Loucy (cell line): ENCODE results near the gene ZDHHC22.

Experiments
- H2AFZ ChIP-seq: fragments of 200-600 bp; sonication (generic); 2 replicates; pipeline ENCODE4 v1.6.0; 2016; ENCODE audit warnings: antibody characterized with exemption, mild to moderate bottlenecking, low read length, moderate library complexity
- H3F3A ChIP-seq: fragments of 200-600 bp; 2 replicates; pipeline ENCODE4 v1.6.0; 2016; ENCODE audit warnings: antibody characterized with exemption, low read depth, mild to moderate bottlenecking
- H3K27me3 ChIP-seq: fragments of 200-600 bp; sonication (generic); 2 replicates; pipeline ENCODE4 v1.6.1; 2014; ENCODE audit warnings: low read length, mild to moderate bottlenecking; ENCODE audit not compliant: insufficient read depth, poor library complexity, severe bottlenecking
- H3K36me3 ChIP-seq: fragments of 200-600 bp; sonication (generic); 2 replicates; pipeline ENCODE4 v1.6.1; 2016; ENCODE audit warnings: low read length; ENCODE audit not compliant: insufficient read depth
- H3K4me1 ChIP-seq: fragments of 200-600 bp; sonication (generic); 2 replicates; pipeline ENCODE4 v1.5.1; 2014; ENCODE audit warnings: low read length, mild to moderate bottlenecking; ENCODE audit not compliant: insufficient read depth, poor library complexity, severe bottlenecking
- H3K4me2 ChIP-seq: fragments of 200-600 bp; sonication (generic); 2 replicates; pipeline ENCODE4 v1.6.0; 2014; ENCODE audit warnings: antibody characterized with exemption, low read length, low read depth, mild to moderate bottlenecking; ENCODE audit not compliant: poor library complexity, severe bottlenecking
- H3K4me3 ChIP-seq: fragments of 200-600 bp; sonication (generic); 2 replicates; pipeline ENCODE4 v1.5.1; 2014; ENCODE audit warnings: low read length, mild to moderate bottlenecking, mixed read lengths; ENCODE audit not compliant: poor library complexity, severe bottlenecking
- H3K79me2 ChIP-seq: fragments of 200-600 bp; sonication (generic); 2 replicates; pipeline ENCODE4 v1.6.1; 2014; ENCODE audit warnings: low read length; ENCODE audit not compliant: insufficient read depth
- H3K9ac ChIP-seq: fragments of 200-600 bp; sonication (generic); 2 replicates; pipeline ENCODE4 v1.6.0; 2014; ENCODE audit warnings: mild to moderate bottlenecking, low read depth, low read length, moderate library complexity; ENCODE audit not compliant: poor library complexity, severe bottlenecking
- H3K9me2 ChIP-seq: fragments of 200-600 bp; sonication (generic); replicated peaks from 2 replicates; pipeline ENCODE4 v1.6.1; 2016; ENCODE audit warnings: low read depth, low read length, mixed read lengths
- H3K9me3 ChIP-seq: fragments of 200-600 bp; sonication (generic); 2 replicates; pipeline ENCODE4 v1.6.1; 2014; ENCODE audit warnings: mild to moderate bottlenecking, antibody characterized with exemption, low read length, low read depth; ENCODE audit not compliant: insufficient read depth
- H4K20me1 ChIP-seq: fragments of 200-600 bp; sonication (generic); 2 replicates; pipeline ENCODE4 v1.6.0; 2014; ENCODE audit warnings: antibody characterized with exemption, low read length, mild to moderate bottlenecking; ENCODE audit not compliant: insufficient read depth, poor library complexity, severe bottlenecking
- EZH2phosphoT487 ChIP-seq: fragments of 200-600 bp; IDR thresholded peaks from 2 replicates; pipeline ENCODE4 v1.6.1; 2018; ENCODE audit warnings: antibody characterized with exemption, mild to moderate bottlenecking, moderate library complexity, borderline replicate concordance
- TF ChIP-seq, protein P1 (sequence below): fragments of 200-600 bp; sonication (generic); conservative IDR thresholded peaks from 2 replicates; pipeline ENCODE4 v1.5.1; 2014; ENCODE audit warnings: mild to moderate bottlenecking, antibody characterized with exemption, low read length

The ZDHHC22 gene

DNA sequence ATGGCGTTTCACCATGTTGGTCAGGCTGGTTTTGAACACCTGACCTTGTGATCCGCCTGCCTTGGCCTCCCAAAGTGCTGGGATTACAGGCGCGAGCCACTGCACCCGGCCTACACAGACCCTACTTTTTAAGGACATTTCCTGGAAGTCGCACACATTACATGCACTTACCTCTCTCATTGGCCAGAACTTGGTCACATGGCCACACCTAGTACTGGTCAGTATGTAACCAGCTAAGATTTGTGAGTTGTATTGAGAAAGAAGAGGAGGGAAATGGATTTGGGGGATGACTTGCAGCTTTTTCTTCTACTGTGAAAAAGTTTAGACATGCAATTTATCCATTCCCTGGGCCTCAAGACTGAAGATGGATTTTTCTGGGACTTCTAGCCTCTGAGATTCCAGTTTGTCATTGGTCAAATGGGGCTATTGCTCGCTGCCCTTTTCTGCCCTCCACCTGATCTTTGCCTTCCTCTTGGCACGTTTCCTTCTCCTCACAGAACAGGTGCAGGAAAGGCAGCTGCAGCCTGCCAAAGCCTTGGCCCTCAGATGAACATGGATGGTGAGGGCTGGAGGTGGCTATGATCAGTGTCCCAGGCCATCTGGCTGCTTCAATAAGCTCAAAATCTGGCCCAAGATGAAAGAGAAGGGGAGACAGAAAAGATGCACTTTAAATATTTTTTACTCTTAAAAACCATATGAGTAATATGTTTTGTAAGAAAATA lies 7.1 kb upstream of the ZDHHC22 start:
- Histone ChIP-seq H3K4me2 (no peak overlapping the region), H3K27me3 (no peaks in the 10 kb centered on the region), H3K4me1 (peaks cover 16% of the 10 kb centered on the region), H3F3A (no peaks in the 10 kb centered on the region), H3K4me3 (no peak overlapping the region), H4K20me1 (no peaks in the 10 kb centered on the region), H3K9me3 (no peaks in the 10 kb centered on the region), H3K79me2 (no peaks in the 10 kb centered on the region), H3K36me3 (no peaks in the 10 kb centered on the region), H3K9ac (no peak overlapping the region), H2AFZ (no peak overlapping the region), H3K9me2 (no peaks in the 10 kb centered on the region)
- no peak for TF ChIP-seq EZH2phosphoT487
- TF ChIP-seq, protein P1, sequence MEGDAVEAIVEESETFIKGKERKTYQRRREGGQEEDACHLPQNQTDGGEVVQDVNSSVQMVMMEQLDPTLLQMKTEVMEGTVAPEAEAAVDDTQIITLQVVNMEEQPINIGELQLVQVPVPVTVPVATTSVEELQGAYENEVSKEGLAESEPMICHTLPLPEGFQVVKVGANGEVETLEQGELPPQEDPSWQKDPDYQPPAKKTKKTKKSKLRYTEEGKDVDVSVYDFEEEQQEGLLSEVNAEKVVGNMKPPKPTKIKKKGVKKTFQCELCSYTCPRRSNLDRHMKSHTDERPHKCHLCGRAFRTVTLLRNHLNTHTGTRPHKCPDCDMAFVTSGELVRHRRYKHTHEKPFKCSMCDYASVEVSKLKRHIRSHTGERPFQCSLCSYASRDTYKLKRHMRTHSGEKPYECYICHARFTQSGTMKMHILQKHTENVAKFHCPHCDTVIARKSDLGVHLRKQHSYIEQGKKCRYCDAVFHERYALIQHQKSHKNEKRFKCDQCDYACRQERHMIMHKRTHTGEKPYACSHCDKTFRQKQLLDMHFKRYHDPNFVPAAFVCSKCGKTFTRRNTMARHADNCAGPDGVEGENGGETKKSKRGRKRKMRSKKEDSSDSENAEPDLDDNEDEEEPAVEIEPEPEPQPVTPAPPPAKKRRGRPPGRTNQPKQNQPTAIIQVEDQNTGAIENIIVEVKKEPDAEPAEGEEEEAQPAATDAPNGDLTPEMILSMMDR, result no peak

DNA sequence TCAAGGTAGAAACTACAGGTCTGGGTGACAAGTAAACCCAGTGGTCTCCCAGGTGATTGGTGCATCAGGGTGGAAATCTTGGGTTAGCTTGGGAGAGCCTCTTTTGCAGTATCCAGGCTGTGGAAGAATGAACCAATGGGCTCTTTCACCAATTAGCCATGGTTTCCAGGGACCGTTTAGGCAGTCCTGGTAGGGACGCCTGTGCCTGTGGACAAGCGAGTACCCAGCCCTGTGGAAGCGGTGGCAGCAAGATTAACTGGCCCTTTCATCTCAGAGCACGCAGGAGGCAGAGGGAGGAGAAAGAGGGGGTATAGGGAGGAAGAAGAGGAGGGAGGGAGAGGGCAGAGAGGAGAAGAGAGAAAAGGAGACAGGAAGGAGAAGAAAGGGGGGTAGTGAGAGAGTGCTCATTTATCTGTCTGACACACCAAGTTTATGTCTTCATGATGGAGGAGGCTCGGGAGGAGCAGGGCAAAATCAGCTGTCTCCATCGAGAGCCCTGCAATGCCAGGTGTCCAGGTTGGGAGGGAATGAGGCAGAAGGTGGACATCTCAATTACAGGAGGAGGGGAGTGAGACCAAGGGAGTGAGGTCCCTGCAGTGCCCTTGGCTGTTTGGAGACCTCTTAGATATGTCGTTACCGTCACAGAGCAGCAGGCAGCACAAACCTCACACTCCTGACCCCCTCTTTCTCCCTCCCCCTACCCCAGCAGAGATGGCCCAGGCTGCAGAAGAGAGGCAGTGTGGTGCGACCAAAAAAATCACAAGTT lies 4.6 kb upstream of the ZDHHC22 start:
- no peak overlapping the region for H3K4me3 ChIP-seq

DNA sequence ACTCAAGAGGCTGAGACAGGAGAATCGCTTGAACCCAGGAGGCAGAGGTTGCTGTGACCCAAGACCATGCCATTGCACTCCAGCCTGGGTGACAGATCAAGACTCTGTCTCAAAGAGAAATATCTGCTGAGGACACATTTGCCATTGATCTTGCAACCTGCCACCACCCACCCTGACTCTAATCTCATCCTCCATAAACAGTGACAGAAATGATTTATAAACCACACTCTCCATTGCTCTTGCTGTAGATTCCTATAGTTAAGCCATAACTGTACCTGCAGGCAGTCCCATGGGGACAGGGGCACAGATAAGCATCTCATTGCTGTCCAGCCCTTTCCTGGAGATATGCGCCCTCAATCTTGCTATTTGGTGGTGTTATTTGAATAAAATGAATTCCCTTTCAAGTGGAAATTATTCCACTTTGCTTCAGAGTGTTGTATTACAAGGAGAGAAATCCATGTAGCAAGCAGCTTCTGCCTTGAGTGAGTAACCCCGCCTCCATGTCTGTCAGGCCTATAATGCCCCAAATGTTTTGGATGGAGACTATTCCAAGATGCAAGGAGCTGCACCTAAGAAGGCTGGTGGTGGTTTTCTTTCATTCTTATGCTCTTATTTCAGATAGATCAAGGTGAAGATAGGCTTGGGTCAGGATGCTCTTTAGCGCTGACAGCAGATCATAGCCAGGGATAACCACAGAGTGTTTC lies 3.0 kb upstream of the ZDHHC22 start:
- Histone ChIP-seq H3K9me2 (no peaks in the 10 kb centered on the region), H3K9ac (no peak overlapping the region), H3K4me1 (peaks cover 18% of the 10 kb centered on the region), H3K36me3 (no peaks in the 10 kb centered on the region), H3K4me2 (no peak overlapping the region), H3K4me3 (no peak overlapping the region), H3K27me3 (no peaks in the 10 kb centered on the region), H3F3A (no peaks in the 10 kb centered on the region), H3K9me3 (no peaks in the 10 kb centered on the region), H2AFZ (no peak overlapping the region), H3K79me2 (no peaks in the 10 kb centered on the region), H4K20me1 (no peaks in the 10 kb centered on the region)
- TF ChIP-seq EZH2phosphoT487, result no peak
- TF ChIP-seq, protein P1, result no peak

More for the DNA sequence above, 4.6 kb upstream of the ZDHHC22 start:
- Histone ChIP-seq H3K4me2 (peak overlapping the region; percentile 17), H2AFZ (0 out of 2 replicates have a peak overlapping the region, but pooled peaks have one; percentile 29), H3K79me2 (no peaks in the 10 kb centered on the region), H3K27me3 (no peaks in the 10 kb centered on the region), H3K36me3 (no peaks in the 10 kb centered on the region), H3K4me1 (peaks cover 18% of the 10 kb centered on the region), H3F3A (no peaks in the 10 kb centered on the region), H3K9me3 (no peaks in the 10 kb centered on the region), H3K9me2 (no peaks in the 10 kb centered on the region), H4K20me1 (no peaks in the 10 kb centered on the region), H3K9ac (no peak overlapping the region)
- TF ChIP-seq, protein P1, result no peak
- TF ChIP-seq EZH2phosphoT487, result no peak
